Caco-2 (cell line): ENCODE data around the gene DGKQ. TPM values are rescaled to one million over a fixed set of nuclear protein-coding genes. Genes with fewer than 3 reads are reported as not detected.

Source experiments
- BruUV-seq: library from RNA; stranded (reverse); fragments of 400-500 nt; replicated peaks from 2 replicates; lab custom pipeline; 2021; lab: Mats Ljungman, UMichigan
- CTCF ChIA-PET: fragments of 300-600 bp; sonication (Branson Sonifier 250); formaldehyde crosslinking; loops from one replicate; lab custom pipeline; 2022; ENCODE audit warnings: antibody characterized with exemption; lab: Charles Lee
- POLR2A ChIA-PET: fragments of 300-600 bp; sonication (Branson Sonifier 250); formaldehyde crosslinking; loops from one replicate; lab custom pipeline; 2022; ENCODE audit warnings: antibody characterized with exemption; lab: Charles Lee
- DNase-seq, 2 experiments: peaks; one replicate each; pipeline versions ENCODE4 v3.0.0 to v3.0.0-alpha.2; 2020 to 2022
- H3K27me3 ChIP-seq: replicated peaks from 2 replicates; pipeline ENCODE4 v1.6.0; 2011; ENCODE audit warnings: low read length; ENCODE audit not compliant: control insufficient read depth, insufficient read depth
- H3K36me3 ChIP-seq: 2 replicates; pipeline ENCODE4 v1.5.1; 2011; ENCODE audit warnings: low read length; ENCODE audit not compliant: control insufficient read depth, insufficient read depth
- H3K4me1 ChIP-seq: fragments of 250-450 bp; sonication (Bioruptor Pico); 2 replicates; pipeline ENCODE4 v1.5.1; 2020; ENCODE audit warnings: mild to moderate bottlenecking
- H3K4me3 ChIP-seq: 2 replicates; pipeline ENCODE4 v1.5.1; 2011; ENCODE audit warnings: low read depth, mild to moderate bottlenecking, control low read depth, low read length
- H3K9me3 ChIP-seq: fragments of 250-450 bp; sonication (Bioruptor Pico); 2 replicates; pipeline ENCODE4 v1.5.1; 2020; ENCODE audit warnings: mild to moderate bottlenecking, moderate library complexity
- H3K27ac Mint-ChIP-seq: one replicate; pipeline ENCODE4 v1.8.0; 2022; ENCODE audit warnings: mixed read lengths; ENCODE audit not compliant: unreplicated experiment
- H3K27me3 Mint-ChIP-seq: one replicate; pipeline ENCODE4 v1.8.0; 2022; ENCODE audit warnings: mixed read lengths; ENCODE audit not compliant: insufficient read depth, unreplicated experiment
- H3K36me3 Mint-ChIP-seq: one replicate; pipeline ENCODE4 v1.8.0; 2022; ENCODE audit warnings: mild to moderate bottlenecking, mixed read lengths; ENCODE audit not compliant: insufficient read depth, unreplicated experiment
- H3K4me1 Mint-ChIP-seq: one replicate; pipeline ENCODE4 v1.8.0; 2022; ENCODE audit warnings: low read depth, mixed read lengths; ENCODE audit not compliant: unreplicated experiment
- H3K4me3 Mint-ChIP-seq: one replicate; pipeline ENCODE4 v1.8.0; 2022; ENCODE audit warnings: mild to moderate bottlenecking, moderate library complexity, mixed read lengths; ENCODE audit not compliant: unreplicated experiment
- H3K9me3 Mint-ChIP-seq: one replicate; pipeline ENCODE4 v1.8.0; 2022; ENCODE audit warnings: mixed read lengths; ENCODE audit not compliant: unreplicated experiment
- intact Hi-C: fragments of 100-400 bp; cut with micrococcal nuclease; formaldehyde crosslinking; loops from one replicate; pipeline ENCODE4 v1.10.0; 2022; ENCODE audit not compliant: unreplicated experiment
- total RNA-seq: library from RNA; stranded (reverse); gene quantifications from 2 replicates; pipeline ENCODE4 v1.2.3, GENCODE V29; 2022
- TF ChIP-seq, protein P1 (sequence below), 2 experiments: fragments of 200-600 bp in 1 of 2; IDR thresholded peaks; 1 replicate in 1 of 2; 2 replicates in 1 of 2; pipeline versions ENCODE4 v1.5.1 to v1.8.0; 2011 to 2022; ENCODE audit warnings: antibody characterized with exemption in 1 of 2, control low read depth in 1 of 2, inconsistent platforms in 1 of 2, low read depth in 1 of 2, low read length in 1 of 2, mild to moderate bottlenecking in 1 of 2, moderate library complexity in 1 of 2; ENCODE audit not compliant: insufficient read depth in 1 of 2, severe bottlenecking in 1 of 2, unreplicated experiment in 1 of 2

DGKQ gene
- total RNA-seq, 1 experiment from 2014 or later = 14.1 TPM

DNA sequence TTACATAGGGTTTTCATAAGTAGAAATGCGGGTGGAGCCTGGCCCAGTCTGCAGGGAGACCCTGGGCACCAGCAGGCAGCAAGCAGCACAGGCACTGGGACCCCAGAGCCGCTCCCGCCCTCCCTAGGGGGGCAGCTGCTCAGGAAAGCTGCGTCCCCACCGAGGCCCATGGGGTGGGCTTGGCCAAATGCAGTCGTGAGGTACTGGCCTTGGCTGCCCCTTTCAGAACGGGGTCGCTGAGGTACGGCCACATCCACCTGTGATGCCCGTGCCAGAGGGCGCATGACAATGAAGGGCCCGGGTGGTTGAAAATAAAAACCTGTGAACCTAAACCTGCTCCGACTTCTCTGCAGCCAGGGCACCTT is 24.5 kb downstream of the DGKQ start:
- Histone ChIP-seq H3K27me3 (no peaks in the 10 kb centered on the region), H3K9me3 (no peaks in the 10 kb centered on the region), H3K4me3 (no peak overlapping the region), H3K4me1 (no peaks in the 10 kb centered on the region), H3K36me3 (no peaks in the 10 kb centered on the region)
- ChIA-PET POLR2A (interaction anchor here (1.1 kb wide), 1 partner anchor 17 kb away, joined by 3 read pairs; the partner anchor contains the start of genes GAK and TMEM175), CTCF (no interaction called here)
- Mint-ChIP-seq H3K36me3 (no peaks in the 10 kb centered on the region), H3K27ac (no peak overlapping the region), H3K9me3 (no peaks in the 10 kb centered on the region), H3K4me1 (peaks cover 7% of the 10 kb centered on the region), H3K4me3 (no peak overlapping the region), H3K27me3 (no peaks in the 10 kb centered on the region)
- intact Hi-C loops = no loop called here
- DNase-seq = no peak
- no TSS peak for BruUV-seq
- TF ChIP-seq, protein P1, sequence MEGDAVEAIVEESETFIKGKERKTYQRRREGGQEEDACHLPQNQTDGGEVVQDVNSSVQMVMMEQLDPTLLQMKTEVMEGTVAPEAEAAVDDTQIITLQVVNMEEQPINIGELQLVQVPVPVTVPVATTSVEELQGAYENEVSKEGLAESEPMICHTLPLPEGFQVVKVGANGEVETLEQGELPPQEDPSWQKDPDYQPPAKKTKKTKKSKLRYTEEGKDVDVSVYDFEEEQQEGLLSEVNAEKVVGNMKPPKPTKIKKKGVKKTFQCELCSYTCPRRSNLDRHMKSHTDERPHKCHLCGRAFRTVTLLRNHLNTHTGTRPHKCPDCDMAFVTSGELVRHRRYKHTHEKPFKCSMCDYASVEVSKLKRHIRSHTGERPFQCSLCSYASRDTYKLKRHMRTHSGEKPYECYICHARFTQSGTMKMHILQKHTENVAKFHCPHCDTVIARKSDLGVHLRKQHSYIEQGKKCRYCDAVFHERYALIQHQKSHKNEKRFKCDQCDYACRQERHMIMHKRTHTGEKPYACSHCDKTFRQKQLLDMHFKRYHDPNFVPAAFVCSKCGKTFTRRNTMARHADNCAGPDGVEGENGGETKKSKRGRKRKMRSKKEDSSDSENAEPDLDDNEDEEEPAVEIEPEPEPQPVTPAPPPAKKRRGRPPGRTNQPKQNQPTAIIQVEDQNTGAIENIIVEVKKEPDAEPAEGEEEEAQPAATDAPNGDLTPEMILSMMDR (IDR thresholded peaks at IDR 0.05; ENCODE audit: insufficient read depth in 1 of 2, low read depth in 1 of 2, low read length in 1 of 2, severe bottlenecking in 1 of 2, unreplicated experiment in 1 of 2) = no peak

DNA sequence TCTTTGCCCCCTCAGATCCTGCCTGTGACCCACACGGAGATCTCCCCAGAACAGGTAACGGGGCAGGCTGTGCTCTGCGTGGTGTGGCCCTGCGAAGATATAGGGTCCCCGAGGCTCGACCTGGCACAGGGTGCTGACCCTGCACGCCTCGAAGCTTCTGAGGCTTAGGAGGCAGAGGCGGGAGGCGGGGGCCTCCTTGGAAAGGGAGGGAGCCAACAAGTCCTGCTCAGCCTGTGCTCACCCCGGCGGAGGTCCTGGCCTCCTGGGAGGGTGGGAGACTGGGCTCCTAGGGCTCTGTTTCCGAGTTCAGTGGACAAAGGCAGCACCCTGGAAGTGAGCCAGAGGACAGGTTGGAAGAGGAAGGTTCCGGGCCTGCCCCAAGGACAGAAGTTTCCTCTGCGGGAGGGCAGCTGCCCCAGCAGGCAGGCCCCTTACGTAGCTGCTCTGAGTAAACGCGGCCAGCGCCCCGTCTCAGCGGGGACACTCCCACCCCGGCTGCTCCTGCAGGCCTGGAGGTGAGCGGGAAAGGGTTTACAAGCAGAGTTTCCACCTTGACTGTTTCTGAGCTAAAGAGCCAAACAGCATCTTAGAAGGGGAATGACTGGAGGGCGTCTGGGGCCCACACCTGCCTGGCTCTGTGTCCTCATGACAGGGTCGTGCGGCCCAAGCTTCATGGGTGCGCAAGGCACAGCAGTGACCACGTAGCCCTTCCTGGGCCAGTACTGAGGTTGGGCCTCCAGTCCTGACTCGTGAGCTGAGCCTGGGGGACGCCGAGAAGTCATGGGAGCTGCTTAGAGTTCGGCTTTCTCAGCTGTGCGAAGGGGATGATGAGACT is 25.1 kb downstream of the DGKQ start:
- POLR2A ChIA-PET = interaction anchor here (1.1 kb wide), 1 partner anchor 16 kb away, joined by 3 read pairs; the partner anchor contains the start of genes GAK and TMEM175
- no peak overlapping the region for H3K27ac Mint-ChIP-seq
- H3K4me3 ChIP-seq = no peak overlapping the region

DNA sequence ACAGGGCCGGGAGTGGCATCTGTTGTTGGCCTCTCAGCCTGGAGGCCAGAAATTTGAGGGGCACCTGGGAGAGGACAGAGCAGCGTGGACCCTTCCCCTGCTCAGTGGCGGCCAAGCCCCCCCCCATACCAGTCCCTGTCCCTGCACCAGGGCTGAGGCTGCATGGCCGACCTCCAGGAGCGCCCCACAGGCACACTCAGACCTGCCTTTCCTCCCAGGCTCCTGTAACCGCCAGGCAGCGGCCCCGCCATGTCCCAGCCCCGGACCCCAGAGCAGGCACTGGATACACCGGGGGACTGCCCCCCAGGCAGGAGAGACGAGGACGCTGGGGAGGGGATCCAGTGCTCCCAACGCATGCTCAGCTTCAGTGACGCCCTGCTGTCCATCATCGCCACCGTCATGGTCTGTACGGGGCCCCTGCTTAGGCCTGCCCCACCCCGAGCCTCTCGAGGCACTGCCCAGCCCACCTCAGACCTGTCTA is 25.8 kb downstream of the DGKQ start:
- H3K27me3 Mint-ChIP-seq = no peaks in the 10 kb centered on the region
- peaks cover 7% of the 10 kb centered on the region for H3K4me1 Mint-ChIP-seq
- ChIA-PET CTCF (no interaction called here), POLR2A (no interaction called here)
- TF ChIP-seq, protein P1 (IDR thresholded peaks at IDR 0.05; ENCODE audit: insufficient read depth in 1 of 2, low read depth in 1 of 2, low read length in 1 of 2, severe bottlenecking in 1 of 2, unreplicated experiment in 1 of 2) = no peak
- H3K27me3 ChIP-seq = no peaks in the 10 kb centered on the region
- H3K4me1 ChIP-seq = no peaks in the 10 kb centered on the region
- no peak for DNase-seq
- no peak overlapping the region for H3K27ac Mint-ChIP-seq
- H3K4me3 ChIP-seq = no peak overlapping the region
- no peaks in the 10 kb centered on the region for H3K9me3 ChIP-seq
- intact Hi-C loops = no loop called here
- H3K4me3 Mint-ChIP-seq = no peak overlapping the region
- no peaks in the 10 kb centered on the region for H3K36me3 Mint-ChIP-seq
- no peaks in the 10 kb centered on the region for H3K9me3 Mint-ChIP-seq
- BruUV-seq = no TSS peak
- no peaks in the 10 kb centered on the region for H3K36me3 ChIP-seq

More for the DNA sequence above, 25.1 kb downstream of the DGKQ start:
- Mint-ChIP-seq H3K36me3 (no peaks in the 10 kb centered on the region), H3K4me1 (peaks cover 7% of the 10 kb centered on the region), H3K27me3 (no peaks in the 10 kb centered on the region), H3K4me3 (no peak overlapping the region), H3K9me3 (no peaks in the 10 kb centered on the region)
- BruUV-seq = no TSS peak
- no peaks in the 10 kb centered on the region for H3K27me3 ChIP-seq
- H3K36me3 ChIP-seq = no peaks in the 10 kb centered on the region
- no peaks in the 10 kb centered on the region for H3K4me1 ChIP-seq
- no peak for DNase-seq
- TF ChIP-seq, protein P1 (IDR thresholded peaks at IDR 0.05; ENCODE audit: insufficient read depth in 1 of 2, low read depth in 1 of 2, low read length in 1 of 2, severe bottlenecking in 1 of 2, unreplicated experiment in 1 of 2) = no peak
- no peaks in the 10 kb centered on the region for H3K9me3 ChIP-seq
- CTCF ChIA-PET = no interaction called here
- intact Hi-C loops = no loop called here
